ENCODE measurements around the gene TUBA1C.
"Not testable (repeated sequence)": the region's sequence is repeated elsewhere in the genome, so short reads cannot be mapped to it uniquely, and the experiment has no call there.

TUBA1C gene

GRCh38 chr12:49264873-49265792, at the start of gene TUBA1C:
TSS of gene TUBA1C (plus strand) at chr12:49265082. CDS start at chr12:49265182, 100 bp downstream.
- peak; percentile 78 to 93 (median 86) for DNase-seq (ENCODE audit: low read depth in 3 of 3)

DNA sequence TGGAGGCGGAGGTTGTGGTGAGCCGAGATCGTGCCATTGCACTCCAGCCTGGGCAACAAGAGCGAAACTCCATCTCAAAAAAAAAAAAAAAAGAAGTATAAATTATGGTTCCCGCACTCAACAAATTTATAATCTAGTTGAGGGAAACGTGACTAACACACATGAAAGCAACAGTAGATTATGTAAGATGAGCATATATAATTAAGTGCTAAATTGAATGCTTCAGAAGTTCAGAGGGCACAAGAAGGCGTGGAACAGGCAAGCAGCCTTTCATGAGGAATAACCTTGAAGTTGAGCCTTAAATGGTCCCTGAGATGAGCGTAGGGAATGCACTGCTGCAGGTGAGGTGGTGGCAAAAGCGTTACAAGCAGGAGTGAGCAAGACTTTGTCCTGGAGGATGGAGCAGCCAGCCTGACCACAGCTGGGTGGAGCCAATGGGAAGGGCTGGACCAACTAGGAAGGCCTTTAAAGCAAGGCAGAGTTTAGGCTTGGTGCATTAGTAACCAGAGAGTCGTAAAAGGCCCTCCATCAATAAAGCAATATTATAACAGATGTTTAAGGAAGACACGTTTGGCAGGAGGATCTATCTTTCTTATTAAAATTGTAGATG, 45.4 kb upstream of the TUBA1C start:
- no peak for DNase-seq (ENCODE audit: low read depth in 3 of 3)

DNA sequence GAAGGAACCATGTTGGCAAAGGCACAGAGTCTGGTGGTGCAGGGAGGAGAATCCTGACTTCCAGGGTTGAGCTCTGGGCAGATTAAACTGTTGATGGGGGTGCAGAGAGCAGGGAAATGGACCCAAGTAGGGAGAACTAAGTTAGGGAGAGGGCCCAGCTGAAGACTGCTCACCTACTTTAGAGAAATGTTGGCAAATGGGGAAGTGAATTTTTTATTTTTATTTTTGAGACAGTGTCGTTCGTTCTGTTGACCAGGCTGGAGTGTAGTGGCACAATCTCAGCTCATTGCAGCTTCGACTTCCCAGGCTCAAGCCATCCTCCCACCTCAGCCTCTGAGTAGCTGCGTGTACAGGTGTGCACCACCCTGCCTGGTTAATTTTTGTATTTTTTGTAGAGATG, 43.9 kb upstream of the TUBA1C start:
- no peak for DNase-seq (ENCODE audit: low read depth in 3 of 3)

DNA sequence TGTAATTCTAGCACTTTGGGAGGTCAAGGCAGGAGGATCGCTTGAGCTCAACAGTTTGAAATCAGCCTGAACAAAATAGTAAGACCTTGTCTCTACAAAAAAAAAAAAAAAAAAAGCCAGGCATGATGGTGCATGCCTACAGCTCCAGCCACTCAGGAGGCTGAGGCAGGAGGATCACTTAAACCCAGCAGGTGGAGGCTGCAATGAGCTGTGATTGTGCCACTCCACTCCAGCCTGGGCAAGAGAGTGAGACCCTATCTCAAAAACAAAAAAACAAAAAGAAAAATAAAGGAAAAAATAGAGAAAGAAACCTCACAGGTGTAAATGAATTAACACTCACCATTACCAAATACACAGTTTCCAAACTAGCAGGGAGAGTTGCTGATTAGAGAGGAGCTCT, 41.8 kb upstream of the TUBA1C start:
- no peak for DNase-seq (ENCODE audit: low read depth in 3 of 3)

DNA sequence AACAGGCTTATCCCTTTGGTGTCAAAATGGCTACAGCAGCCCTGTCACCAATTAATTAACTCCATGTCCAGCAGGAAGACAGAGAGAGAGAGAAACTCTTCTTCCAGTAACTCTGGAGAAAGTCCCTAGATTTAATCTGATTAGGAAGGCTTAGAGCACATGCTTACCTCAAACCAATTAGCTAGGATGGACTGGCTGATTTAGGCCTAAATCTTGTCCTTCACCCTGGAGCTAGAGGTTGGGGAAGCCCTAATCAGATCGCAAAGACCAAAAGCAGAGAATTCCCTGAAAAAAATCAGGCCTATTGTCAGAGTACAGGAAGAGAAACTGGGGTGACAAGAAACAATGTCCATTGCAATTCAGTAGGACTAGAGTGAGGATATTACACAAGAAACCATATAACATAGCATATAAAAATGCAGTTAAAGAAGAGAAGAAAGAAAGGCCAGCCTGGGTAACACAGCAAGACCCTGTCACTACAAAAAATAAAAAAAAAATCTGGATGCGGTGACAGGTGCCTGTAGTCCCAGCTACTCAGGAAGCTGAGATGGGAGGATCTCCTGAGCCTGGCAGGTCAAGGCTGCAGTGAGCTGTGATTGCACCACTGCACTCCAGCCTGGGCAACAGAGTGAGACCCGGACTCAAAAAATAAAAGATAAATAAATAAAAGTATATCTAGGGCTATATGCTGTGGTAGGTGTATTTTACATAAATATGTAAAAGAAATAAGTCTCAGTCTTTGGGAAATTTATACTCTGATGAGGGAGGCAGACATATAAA, 41.1 kb upstream of the TUBA1C start:
- DNase-seq (ENCODE audit: low read depth in 3 of 3) = no peak

DNA sequence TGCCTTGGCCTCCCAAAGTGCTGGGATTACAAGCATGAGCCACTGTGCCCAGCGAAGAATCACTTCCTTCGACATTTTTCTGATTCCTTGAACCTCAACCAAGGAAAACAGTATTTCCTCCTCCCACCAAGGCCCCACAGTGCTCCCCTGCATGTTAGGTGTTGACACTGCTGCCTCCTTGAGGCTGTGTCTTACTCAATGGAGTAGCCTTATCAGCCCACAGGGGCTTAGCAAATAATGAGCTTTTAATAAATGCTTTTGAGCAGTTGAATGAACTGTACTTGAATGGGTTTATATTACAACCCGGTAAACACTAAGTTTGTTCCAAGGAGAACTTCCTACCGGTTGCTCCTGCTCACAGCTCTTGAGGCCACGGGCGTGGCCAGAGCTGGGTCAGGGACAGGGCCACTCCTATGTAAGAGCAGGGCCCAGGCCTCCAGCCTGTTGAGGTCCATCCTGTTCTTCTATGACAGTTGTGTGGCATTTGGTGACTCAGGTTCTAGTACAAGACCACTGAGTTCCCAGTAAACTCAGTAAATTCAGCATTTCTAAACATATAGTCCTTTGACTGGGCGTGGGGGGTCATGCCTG, 39.2 kb upstream of the TUBA1C start:
- DNase-seq (ENCODE audit: low read depth in 3 of 3) = no peak

- no peak for DNase-seq (ENCODE audit: low read depth in 3 of 3)
Measured at GRCh38 chr12:49227713-49228112, 37.2 kb upstream of the TUBA1C start.

DNA sequence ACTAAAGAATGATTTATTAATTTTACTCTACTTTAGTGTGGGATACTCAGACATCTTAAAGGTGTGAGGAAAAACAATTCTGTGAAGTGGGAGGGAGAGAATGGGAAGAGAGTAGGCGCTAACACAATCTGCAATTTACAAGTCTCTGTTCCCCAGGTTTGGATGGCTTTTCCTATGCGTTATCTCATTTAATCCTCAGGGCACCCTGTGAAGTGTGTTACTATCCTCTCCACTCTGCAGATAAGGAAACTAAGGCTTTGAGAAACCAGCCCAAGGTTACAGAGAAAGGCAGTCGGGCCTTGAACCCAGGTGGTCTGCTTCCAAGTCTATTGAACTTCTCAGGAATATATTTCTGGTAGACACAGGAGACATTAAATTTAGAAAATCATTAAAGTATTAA, 36.2 kb upstream of the TUBA1C start:
- DNase-seq (ENCODE audit: low read depth in 3 of 3) = no peak

GRCh38 chr12:49230176-49230804, 34.6 kb upstream of the TUBA1C start:
- DNase-seq (ENCODE audit: low read depth in 3 of 3) = no peak

DNA sequence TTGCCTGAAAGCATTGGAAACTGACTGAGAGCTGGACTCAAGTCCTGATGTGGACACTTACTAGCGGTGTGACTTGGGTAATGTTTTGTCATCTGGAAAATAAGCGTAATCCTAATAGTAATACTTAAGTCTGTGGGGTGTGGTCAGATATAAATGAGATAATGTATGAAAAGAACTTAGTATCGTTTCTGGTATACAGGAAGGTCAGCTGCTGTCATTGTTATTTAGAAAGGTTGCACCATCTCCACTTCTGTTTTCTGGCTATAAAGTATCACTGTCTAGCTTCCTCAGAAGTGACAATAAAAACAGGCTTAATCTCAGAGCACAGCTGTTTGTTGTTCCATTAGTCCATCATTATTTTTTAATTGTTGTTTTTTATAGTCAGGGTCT, 34.1 kb upstream of the TUBA1C start:
- DNase-seq (ENCODE audit: low read depth in 3 of 3) = no peak

DNA sequence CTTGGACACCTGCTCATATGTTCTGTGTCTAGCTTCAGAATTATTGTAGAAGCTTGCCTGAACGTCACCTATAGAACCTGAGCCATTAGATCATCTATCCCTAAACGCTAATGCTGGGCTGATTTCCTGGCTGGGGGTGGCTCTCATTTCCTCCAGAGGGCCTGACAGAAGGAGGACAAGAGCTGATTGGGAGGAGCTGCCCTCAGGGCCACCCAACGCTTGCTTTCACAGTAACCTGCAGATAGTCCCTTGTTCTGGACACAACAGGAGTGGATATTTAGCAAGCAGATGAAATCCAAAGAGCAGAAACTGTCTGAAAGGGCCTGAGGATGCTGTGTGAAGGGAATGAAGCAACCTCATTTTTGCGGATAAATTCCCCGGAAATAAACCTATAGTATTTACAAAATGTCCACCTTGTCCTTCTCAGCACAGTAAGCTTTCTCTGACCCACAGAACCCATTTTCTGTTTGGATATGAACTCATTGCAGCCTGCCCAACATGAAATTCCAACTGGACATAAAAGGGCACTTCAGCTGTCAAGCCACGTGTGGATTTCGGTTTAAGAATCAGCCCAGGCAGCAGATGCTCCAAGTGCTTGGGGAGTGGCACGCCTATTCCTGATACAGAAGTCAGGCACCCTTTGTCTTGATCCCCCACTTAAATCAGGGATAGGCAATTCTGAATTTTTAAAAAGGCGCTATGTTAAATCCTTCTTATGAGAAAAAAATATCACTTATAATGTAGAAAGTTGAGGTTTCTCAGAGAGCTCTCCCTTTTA, 32.8 kb upstream of the TUBA1C start:
- no peak for DNase-seq (ENCODE audit: low read depth in 3 of 3)

DNA sequence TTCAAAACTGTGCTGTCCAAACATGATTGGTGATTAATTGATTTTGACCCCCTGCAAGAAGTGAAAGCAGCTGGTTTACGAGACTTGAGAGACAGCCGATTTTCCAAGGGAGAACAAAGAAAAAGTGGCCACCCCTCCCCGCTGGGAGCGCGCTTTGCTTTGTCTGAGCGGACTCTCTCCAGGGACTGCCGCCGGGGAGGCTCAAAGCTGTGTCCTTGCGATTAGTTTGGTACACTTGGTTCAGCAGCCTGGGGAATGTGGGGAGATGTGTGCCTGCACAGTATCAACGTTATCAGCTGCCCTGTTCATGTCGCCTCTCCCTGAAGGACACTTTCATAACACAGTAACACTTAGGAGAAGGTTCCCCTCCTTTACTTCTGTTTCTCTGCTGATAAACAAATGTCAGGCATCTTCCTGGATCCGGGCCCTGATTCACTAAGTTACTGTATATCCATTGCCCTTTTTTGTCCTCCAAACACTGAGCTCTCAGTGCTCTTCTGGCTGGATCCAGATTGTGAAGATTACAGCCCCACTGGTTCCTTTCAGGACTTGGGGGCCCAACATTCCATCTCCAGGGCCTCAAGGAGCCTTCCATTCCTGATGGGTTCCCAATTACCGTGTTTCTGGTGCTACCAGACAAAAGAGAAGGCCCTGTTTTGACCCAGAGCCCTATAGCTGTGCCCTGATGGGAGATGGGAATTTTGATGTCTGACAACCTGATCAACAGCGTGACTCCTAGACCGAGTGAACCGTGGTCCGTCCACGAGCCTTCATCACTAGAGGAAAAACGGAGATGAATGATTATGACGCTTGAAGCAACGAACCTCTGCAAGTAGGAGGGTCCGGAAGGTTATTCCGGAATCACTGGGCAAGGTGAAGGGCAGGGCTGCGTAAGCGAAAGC, 31.7 kb upstream of the TUBA1C start:
- no peak for DNase-seq (ENCODE audit: low read depth in 3 of 3)

DNA sequence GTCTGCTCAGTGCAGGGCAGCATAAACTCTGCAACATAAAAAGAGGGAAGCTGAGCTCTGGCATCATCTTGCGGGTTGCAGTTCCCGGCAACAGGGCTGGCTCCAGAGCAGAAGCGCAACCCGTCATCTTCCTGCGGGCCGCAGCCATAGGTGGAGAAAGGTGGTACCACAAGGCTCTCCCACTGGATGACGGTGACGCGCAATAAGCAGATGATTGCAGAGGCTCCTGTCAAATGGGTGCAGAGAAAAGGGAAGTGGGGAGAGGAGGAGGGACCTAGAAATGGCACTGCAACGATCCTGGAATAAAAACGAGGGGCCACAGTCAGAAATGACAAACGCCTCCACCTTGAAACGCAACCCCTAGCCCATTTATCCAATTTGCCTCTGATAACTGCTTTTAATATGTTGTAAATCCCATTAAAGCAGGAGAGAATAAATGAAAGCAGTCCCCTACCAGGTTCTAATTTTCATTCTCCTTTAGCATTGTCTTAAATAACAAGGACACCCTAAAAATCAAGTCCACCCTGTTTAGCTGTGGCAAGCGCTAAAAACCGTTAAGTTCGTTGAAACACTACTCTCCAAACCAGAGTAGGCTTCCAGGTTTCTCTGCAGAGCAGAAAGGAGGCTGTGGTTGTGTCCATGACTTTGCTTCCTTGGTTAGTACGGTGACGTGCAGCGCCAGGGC, 30.9 kb upstream of the TUBA1C start:
- DNase-seq (ENCODE audit: low read depth in 3 of 3) = peak in 1 of 3 experiments; percentile 15

DNA sequence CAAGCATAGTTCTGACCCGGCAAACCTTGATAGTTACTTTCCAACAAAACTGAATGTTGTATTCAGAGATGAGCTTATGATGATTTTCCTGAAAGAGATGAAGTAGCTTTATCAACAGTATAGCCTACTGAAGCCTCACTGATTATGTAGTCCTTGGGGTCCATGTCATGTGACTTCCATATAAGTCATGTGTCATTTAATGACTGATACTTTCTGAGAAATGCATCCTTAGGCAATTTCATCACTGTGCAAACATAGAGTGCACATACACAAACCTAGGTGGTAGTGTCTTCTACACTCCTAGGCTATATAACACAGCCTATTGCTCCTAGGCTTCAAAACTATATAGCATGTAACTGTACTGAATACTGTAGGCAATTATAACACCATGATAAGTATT, 28.5 kb upstream of the TUBA1C start:
- DNase-seq (ENCODE audit: low read depth in 3 of 3) = no peak

- no peak for DNase-seq (ENCODE audit: low read depth in 3 of 3)
Measured at GRCh38 chr12:49243631-49244030, 21.3 kb upstream of the TUBA1C start.

DNA sequence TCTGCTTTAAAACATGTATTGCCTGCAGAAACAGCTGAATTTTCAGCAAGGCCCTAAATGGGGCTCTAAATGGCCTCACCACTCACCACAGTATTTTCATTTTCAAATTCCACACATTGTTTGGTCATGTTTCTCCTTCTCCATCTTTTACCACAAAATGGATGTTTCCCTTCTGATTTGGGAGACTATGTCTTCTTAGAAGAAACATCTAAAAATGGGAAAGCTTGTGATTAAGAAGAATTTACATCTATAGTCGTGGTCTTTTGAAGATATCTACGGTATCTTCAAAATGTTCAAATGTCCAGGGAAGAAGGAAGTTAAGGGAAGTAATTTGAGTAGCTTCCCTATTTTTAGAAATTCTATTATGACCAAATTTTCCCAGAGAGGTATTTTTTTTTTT, 20.7 kb upstream of the TUBA1C start:
- no peak for DNase-seq (ENCODE audit: low read depth in 3 of 3)

GRCh38 chr12:49251357-49251756, 13.5 kb upstream of the TUBA1C start:
- no peak for DNase-seq (ENCODE audit: low read depth in 3 of 3)

DNA sequence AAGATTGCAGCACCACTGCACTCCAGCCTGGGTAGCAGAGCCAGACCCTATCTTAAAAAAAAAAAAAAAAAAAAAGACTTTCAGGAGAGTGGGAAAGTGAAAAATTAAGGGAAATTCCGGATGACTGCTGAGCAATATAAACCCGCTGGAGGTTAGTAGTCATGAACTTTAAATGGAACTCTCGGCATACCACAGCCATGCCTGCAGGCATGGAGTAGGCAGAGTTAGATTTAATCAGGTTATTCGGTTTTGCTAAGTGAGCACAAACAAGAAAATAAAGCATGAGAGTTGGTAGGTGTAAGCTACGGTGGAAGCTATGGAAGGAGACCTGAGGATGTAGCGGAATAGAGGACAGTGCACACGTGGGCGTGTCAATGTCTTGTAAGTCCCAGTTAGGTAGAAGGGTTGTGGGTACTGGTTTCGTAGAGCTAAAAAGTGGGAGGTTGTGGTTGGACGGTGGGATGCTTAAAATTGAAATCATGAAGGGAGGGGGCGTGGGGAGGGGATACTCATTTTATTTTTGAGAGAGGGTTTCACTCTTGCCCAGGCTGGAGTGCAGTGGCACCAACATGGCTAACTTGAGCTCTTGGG, 11.8 kb upstream of the TUBA1C start:
- no peak for DNase-seq (ENCODE audit: low read depth in 3 of 3)

GRCh38 chr12:49255456-49255855, 9.4 kb upstream of the TUBA1C start:
- DNase-seq (ENCODE audit: low read depth in 3 of 3) = not testable (repeated sequence)

All from stimulated activated CD4-positive, alpha-beta T cell treated with anti-CD3 and anti-CD28 coated beads, TNF-alpha, amount 100 ng/mL, for 24 hours (primary cell).